ENCODE results near the gene AXDND1. TPM values are rescaled to one million over a fixed set of nuclear protein-coding genes. Genes with fewer than 3 reads are reported as not detected.

The AXDND1 gene
- total RNA-seq, 1 experiment from 2014 or later = 0.48 TPM

GRCh38 chr1:179424610-179425009 lies 58.8 kb downstream of the AXDND1 start:
- Mint-ChIP-seq H3K4me1 (0 out of 4 replicates have a peak, but pooled peaks cover 0 to 7% of the 10 kb centered on the region in 2 experiments), H3K36me3 (ENCODE audit: insufficient read depth in 1 of 3, low read depth in 3 of 3) (peaks cover 17 to 35% (median 20%) of the 10 kb centered on the region in 3 experiments), H3K9me3 (peaks cover 30 to 39% of the 10 kb centered on the region in 2 experiments), H3K27ac (no peak overlapping the region), H3K4me3 (no peak overlapping the region), H3K27me3 (ENCODE audit: low read depth) (no peaks in the 10 kb centered on the region)
- H2BK12ac ChIP-seq (ENCODE audit: insufficient read length, low read depth, low read length) = no peak overlapping the region
- no peak overlapping the region for H3K14ac ChIP-seq (ENCODE audit: insufficient read depth, low read length)
- no peak overlapping the region for H2AFZ ChIP-seq (ENCODE audit: low read length)
- no peak overlapping the region for H2BK120ac ChIP-seq (ENCODE audit: low read depth, low read length, poor library complexity, severe bottlenecking)
- H2BK5ac ChIP-seq (ENCODE audit: insufficient read length, low read length) = no peak overlapping the region
- H3K9me3 ChIP-seq (ENCODE audit: control insufficient read depth, low read depth, low read length) = no peaks in the 10 kb centered on the region
- no peak overlapping the region for H2BK20ac ChIP-seq (ENCODE audit: low read depth, low read length, poor library complexity, severe bottlenecking)
- no peak overlapping the region for H3K27ac ChIP-seq (ENCODE audit: insufficient read length, low read depth, low read length)
- H3K4ac ChIP-seq (ENCODE audit: low read depth, low read length) = no peak overlapping the region
- H4K8ac ChIP-seq (replicated peaks; ENCODE audit: insufficient read length, low read depth, low read length) = no peak overlapping the region
- H3K56ac ChIP-seq (ENCODE audit: insufficient read length, low read depth, low read length) = no peak overlapping the region
- H2AK5ac ChIP-seq (ENCODE audit: insufficient read length, low read length) = no peak overlapping the region
- H4K91ac ChIP-seq (ENCODE audit: insufficient read length, low read depth, low read length) = no peak overlapping the region
- no peak overlapping the region for H3K9ac ChIP-seq (ENCODE audit: extremely low read depth, insufficient read length, low read length)
- no peak overlapping the region for H4K5ac ChIP-seq (ENCODE audit: insufficient read length, low read depth, low read length)
- no peak overlapping the region for H3T11ph ChIP-seq (ENCODE audit: low read length)
- H3K23me2 ChIP-seq (ENCODE audit: insufficient read length, low read depth, low read length, poor library complexity, severe bottlenecking) = no peaks in the 10 kb centered on the region
- no peak overlapping the region for H3K4me2 ChIP-seq (ENCODE audit: insufficient read depth, insufficient read length, low read length)
- DNase-seq = no peak
- no peak overlapping the region for H2BK15ac ChIP-seq (ENCODE audit: low read depth, low read length)
- no peak overlapping the region for H3K23ac ChIP-seq (ENCODE audit: insufficient read length, low read depth, low read length)
- H4K20me1 ChIP-seq (ENCODE audit: control insufficient read depth, insufficient read depth, insufficient read length) = no peaks in the 10 kb centered on the region
- H3K79me2 ChIP-seq (ENCODE audit: insufficient read depth, low read length) = no peaks in the 10 kb centered on the region
- no peak for TF ChIP-seq CTCF (conservative IDR thresholded peaks at IDR 0.05)
- no peaks in the 10 kb centered on the region for H3K79me1 ChIP-seq (ENCODE audit: insufficient read depth, low read depth, low read length, poor library complexity, severe bottlenecking)
- H3K27me3 ChIP-seq (ENCODE audit: insufficient read depth, low read length) = no peaks in the 10 kb centered on the region
- WGBS (ENCODE audit: extremely low coverage, insufficient read length, low lambda C conversion rate) = no CpG with 5 or more reads among the region's 2 CpGs
- H3K18ac ChIP-seq (ENCODE audit: insufficient read length, low read depth, low read length) = no peak overlapping the region
- no peaks in the 10 kb centered on the region; the same call in 1 of the 2 replicates for H3K4me1 ChIP-seq (ENCODE audit: insufficient read depth, low read length)
